ENCODE measurements around the gene CRAMP1.

CRAMP1 gene

DNA sequence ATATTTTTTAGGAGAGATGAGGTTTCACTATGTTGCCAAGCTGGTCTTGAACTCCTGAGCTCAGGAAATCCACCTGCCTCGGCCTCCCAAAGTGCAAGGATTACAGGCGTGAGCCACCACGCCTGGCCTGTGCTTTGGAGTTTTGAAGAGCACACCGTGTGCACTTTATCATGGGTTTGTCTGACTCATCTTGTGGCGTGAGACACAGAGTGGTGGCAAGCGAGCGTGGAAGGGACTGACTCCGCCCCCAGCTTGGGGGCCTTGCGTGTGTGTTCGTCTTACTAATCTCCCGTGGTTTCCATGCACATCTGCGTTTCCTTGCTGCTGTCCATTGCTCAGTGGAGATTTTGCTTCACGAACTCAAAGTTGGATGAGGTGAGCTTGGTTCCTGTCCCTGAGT is 22.9 kb downstream of the CRAMP1 start:
- no peak for DNase-seq (ENCODE audit: low read depth)

GRCh38 chr16:1637526-1637925 is 25.4 kb downstream of the CRAMP1 start:
- DNase-seq (ENCODE audit: low read depth), result no peak

DNA sequence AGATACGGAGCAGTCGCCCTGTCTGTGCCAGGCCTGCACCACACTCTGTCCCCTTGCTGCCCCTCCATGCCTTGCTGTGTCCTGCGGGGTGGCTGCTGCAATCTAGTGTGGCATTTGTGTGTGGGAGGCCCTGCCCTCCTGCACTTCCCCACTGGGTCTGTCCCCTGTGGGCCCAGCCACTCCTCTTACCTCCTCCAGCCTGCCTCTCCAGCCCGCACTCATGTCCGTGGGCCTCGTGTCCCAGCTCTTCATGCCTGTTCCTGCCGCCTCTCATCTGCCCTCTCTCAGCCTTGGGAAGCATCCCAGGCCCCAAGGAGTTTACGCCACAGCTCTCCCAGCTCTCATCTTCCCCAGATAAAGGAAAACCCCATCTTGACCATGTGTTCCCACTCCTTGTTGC is 26.6 kb downstream of the CRAMP1 start:
- no peak for DNase-seq (ENCODE audit: low read depth)

DNA sequence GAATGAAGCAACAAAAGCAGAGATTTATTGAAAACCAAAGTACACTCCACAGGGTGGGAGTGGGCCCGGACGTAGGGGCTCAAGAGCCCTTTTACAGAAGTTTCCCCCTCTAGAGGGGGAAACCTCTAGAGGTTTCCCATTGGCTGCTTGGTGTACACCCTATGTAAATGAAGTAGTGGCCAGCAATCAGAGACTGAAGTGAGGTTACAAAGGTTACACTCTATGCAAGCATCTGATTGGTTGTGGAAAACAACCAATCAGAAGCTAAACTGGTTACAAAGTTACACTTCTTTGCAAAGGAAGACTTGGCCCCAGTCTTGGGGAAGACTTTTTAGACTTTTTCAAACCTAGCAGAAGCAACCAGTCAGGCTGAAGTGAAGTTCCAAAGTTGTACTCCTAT is 27.1 kb downstream of the CRAMP1 start:
- no peak for DNase-seq (ENCODE audit: low read depth)

DNA sequence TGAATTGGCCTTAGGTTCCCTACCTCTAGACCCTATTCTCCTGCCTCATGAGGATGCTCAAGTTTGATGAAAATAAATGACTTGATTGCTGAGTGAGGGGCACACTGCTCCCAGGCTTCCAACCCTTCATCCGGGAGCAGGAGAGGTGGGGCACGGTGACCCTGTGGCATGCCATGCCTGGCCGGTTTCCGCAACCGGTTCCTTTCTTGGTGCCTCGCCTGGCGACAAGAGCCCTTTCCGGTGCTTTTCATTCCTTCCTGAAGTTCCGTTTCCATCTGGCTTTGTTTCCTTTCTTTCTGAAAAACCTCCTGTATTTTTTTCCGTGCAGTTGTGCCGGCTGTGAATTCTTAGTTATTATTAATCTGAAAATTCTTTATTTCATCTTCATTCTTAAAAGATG is 27.7 kb downstream of the CRAMP1 start:
- DNase-seq (ENCODE audit: low read depth), result no peak

DNA sequence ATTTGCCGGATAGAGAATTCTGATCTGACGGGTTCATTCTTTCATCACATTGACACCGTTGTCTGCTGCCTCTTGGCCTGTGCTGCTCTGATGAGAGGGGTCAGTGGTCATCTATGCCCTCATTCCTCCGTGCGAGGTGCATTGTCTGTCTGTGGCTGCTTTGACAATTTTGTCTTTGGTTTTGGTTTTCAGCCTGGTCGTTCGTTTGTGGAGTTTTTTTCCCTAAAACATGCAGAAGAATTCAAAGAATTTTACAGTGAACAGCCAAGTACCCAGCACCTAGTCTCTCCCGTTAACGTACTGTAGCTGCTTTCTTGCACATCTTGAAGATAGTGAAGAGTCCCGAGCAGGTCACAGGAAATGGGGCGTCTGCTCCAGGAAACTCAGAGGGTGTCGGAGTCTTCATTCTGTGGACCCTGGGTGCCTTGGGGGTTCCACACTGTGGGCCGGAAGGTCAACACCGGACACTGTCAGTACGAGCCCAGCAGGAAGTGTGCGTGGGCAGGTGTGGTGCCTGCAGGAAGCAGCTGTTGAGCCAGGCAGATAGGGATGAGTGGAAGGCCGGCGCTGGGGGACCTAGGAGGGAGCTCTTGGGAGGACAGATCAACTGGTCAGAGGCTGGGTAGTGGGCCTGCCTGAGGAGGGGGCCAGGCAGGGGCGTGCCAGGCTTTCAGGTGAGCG is 28.2 kb downstream of the CRAMP1 start:
- no peak for DNase-seq (ENCODE audit: low read depth)

DNA sequence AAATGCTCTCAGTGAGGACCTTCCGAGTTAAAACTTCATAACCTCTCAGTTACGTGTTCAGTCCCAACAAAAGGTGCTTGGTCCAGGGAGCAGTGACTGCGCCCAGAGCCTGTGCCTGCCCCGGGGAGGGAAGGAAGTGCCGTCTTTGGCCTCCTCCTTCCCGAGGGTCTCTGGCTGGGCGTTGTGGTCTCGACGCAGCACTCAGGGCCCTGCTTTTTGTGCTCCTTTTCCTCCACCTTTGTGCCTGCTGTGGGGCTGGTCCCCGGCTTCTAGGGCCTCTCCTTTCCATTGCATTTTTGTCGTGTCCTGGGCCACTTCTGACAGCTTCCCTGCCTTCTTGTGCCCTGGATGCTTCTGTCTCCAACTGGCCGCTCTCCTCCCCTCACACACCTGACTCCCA is 29.1 kb downstream of the CRAMP1 start:
- no peak for DNase-seq (ENCODE audit: low read depth)

DNA sequence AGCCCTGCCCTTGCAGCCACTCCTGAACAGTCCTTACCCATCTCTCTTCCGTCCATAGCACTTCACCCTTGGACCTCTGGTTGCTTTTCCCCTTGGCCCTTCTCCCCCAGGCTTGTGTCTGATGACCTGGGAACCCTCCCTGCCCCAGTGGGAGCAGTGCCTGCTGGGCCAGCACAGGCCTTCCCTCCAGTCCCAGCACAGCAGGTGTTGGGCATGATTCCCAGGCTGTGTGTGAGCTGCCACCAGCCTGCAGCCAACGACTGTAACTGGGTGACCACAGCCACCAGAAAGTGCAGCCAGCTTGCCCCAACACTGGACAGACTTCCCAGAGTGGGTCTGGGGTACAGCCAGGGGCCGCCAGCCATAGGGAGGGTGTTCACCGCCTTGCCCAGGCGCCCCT is 30.0 kb downstream of the CRAMP1 start:
- DNase-seq (ENCODE audit: low read depth), result no peak

GRCh38 chr16:1642753-1643152 is 30.6 kb downstream of the CRAMP1 start:
- DNase-seq (ENCODE audit: low read depth), result no peak

- DNase-seq (ENCODE audit: low read depth), result no peak
Measured at GRCh38 chr16:1643521-1643920, 31.4 kb downstream of the CRAMP1 start.

DNA sequence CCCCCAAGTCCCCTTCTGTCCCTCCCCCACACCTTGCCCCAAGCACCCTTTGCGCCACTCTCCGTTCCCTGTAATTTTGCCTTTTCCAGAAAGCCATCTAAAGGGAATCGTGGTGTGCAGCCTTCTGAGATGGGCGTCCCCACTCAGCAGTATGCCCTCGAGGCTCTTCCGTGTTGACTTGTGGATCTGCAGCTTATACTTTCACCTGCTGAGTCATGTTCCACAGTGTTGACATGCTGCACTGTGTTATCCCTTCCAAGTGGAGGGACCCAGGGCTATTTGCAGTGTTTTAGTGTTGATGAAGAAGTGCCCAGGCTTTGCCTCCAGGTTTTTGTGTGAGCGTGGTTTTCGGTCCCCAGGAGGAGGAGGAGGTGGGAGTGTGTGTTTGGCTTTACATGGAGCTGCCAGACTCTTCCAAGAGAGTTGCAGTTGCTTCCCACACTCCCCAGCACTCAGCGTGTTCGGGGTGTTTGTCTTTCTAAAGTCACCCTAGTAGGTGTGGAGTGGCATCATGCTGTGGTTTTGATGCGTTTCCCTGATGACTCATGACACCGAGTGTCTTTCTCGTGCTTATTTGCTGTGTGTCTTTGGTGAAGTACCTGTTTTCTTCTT is 33.9 kb downstream of the CRAMP1 start:
- DNase-seq (ENCODE audit: low read depth), result no peak

DNA sequence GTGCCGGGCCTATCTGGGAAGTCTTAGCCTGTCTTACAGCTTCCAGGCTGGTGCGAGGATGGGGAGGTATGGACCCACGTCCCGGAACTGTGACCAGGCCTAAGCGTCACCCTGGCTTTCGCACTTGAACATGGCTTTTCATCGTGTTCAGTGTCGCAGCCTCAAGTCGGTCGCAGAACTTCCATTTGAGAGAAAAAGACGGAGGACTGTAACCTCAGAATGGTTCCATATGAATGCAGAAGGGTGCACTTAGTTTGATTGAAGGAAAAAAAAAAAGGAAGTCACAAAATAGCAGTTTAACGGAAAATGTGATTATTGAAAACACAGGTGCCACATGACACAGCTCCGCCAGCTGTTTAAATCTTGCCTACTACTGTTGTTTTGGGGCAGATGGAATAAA is 35.7 kb downstream of the CRAMP1 start:
- DNase-seq (ENCODE audit: low read depth), result no peak

DNA sequence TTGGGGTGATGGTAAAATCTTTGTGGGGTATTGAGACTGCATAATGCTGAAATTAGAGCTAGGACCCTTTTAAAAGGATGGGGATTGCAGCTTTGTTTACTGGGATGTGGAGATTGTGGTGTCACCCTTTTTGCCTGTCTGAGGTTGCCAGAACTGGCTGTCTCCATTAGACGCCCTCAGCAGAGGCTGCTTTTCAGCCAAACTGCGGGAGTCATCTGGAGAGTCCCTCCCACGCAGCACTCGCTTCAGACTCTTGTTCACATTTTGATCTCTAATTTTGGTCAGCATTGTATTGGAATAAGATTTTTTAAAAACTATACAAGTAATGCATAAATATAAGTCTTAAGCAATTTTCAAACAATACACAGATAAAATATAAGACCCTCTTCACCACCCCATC is 38.0 kb downstream of the CRAMP1 start:
- no peak for DNase-seq (ENCODE audit: low read depth)

GRCh38 chr16:1651094-1651973 is 39.2 kb downstream of the CRAMP1 start:
- DNase-seq (ENCODE audit: low read depth), result no peak

- DNase-seq (ENCODE audit: low read depth), result no peak
Measured at GRCh38 chr16:1651974-1652312, 39.8 kb downstream of the CRAMP1 start.

GRCh38 chr16:1653023-1653422 is 40.9 kb downstream of the CRAMP1 start:
- DNase-seq (ENCODE audit: low read depth), result no peak

DNA sequence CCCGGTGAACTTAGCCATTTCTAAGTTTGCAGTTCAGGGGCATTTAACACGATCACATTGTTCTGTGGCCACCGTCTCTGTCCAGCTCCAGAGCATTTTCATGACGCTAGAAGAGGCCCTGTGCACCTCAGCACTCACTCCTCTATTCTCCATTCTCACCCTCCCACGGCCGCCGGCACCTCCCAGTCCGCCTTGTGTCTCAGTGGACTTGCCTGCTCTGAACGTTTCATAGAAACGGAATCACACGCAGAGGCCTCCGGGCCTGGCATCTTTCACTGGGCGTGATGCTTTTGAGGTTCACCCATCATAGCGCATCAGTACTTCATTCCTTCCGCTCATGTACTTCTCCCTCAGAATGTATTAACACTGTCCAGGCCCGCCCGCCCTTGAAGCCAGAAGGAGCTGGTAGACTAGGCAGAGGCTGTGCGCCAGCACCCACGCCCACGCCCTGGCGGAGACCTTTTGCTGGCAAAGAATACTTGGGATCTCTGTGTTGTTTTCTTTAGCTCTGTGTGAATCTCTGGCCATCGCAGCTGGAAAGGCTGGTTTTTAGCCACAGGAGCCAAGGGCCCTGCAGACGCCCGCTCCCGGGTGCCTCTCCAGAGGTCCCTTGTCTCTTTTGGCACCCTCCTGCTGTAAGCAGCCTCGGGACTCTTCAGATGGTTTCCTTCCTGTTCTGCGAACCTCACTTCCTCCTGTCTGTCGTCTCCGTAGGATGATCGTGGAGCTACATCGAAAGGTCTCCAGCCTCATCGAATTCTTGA is 42.5 kb downstream of the CRAMP1 start:
- no peak for DNase-seq (ENCODE audit: low read depth)

- no peak for DNase-seq (ENCODE audit: low read depth)
Measured at GRCh38 chr16:1655269-1655807, 43.2 kb downstream of the CRAMP1 start.

DNA sequence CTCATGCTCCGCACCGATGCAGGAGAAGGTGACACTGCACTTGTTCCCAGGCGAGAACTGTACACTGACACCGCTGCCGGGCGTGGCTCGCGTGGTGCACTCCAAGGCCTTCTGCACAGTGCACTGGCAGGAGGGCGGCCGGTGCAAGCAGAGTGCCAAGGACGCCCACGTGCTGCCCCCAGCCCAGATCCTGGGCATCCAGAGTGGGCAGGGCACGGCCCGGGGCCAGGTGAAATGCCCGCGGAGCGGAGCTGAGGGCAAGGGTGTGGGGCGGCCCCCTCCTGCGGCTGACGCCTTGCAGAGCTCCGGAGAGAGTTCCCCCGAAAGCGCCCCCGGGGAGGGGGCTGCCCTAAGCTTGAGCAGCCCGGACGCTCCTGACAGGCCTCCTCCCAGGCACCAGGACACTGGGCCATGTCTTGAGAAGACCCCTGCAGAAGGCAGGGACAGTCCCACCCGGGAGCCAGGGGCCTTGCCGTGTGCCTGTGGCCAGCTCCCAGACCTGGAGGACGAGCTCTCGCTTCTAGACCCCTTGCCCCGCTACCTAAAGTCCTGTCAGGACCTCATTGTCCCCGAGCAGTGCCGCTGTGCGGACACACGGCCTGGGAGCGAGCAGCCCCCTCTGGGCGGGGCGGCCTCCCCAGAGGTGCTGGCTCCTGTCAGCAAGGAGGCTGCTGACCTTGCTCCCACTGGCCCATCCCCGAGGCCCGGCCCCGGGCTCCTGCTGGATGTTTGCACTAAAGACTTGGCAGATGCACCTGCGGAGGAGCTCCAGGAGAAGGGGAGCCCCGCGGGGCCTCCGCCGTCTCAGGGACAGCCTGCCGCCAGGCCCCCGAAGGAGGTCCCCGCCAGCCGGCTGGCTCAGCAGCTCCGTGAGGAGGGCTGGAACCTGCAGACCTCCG is 44.0 kb downstream of the CRAMP1 start:
- no peak for DNase-seq (ENCODE audit: low read depth)

DNA sequence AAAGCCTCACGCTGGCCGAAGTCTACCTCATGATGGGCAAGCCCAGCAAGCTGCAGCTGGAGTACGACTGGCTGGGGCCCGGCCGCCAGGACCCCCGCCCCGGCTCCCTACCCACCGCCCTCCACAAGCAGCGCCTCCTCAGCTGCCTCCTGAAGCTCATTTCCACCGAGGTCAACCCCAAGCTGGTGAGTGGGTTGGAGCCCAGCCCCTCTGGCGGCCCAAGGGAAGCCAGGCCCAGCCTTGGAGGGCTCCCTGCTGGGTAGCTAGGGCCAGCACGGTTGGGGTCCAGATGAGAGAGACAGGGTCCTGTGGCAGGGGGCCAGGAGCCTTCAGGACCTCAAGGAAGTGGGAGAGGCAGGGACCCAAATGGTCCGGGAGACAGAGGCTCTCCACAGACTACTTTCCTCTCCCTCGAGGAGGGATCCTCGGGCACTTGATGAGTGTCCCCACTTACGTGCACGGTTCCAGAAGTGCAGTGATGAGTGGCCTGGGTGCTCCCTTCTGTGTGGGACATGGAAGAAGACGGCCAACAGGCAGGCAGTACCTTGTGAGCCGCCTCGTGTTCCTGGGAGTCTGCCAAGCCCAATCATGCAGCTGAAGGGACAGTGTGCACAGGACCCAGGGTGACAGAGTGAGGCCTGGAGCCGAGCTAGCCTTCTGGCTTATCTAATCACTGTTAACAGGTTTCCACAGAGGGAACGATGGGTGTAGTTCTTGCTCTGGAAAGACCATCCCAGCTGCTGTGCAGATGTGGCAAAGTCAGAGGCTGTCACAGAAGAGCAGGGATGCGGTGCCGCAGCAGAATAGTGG is 44.9 kb downstream of the CRAMP1 start:
- no peak for DNase-seq (ENCODE audit: low read depth)
